Neutrophil (primary cell): ENCODE results near the gene UGGT2.

Experiments used
- H3K27ac ChIP-seq: fragments of 200-600 bp; sonication (generic); 2 replicates; pipeline ENCODE4 v1.5.1; 2016; ENCODE audit warnings: mild to moderate bottlenecking, moderate library complexity
- H3K27me3 ChIP-seq: fragments of 200-600 bp; sonication (generic); 2 replicates; pipeline ENCODE4 v1.6.0; 2016; ENCODE audit warnings: mild to moderate bottlenecking
- H3K36me3 ChIP-seq: fragments of 200-600 bp; sonication (generic); 2 replicates; pipeline ENCODE4 v1.5.1; 2017
- H3K4me1 ChIP-seq, 2 experiments: fragments of 200-600 bp in 1 of 2; sonication (generic) in 1 of 2; 1 replicate in 1 of 2; 2 replicates in 1 of 2; pipeline versions ENCODE4 v1.5.1 to v1.6.1; 2013 to 2016; ENCODE audit warnings: low read depth in 1 of 2, low read length in 1 of 2, mild to moderate bottlenecking in 1 of 2, moderate library complexity in 1 of 2; ENCODE audit not compliant: control insufficient read depth in 1 of 2, insufficient read depth in 1 of 2
- H3K4me3 ChIP-seq, 2 experiments: fragments of 200-600 bp in 1 of 2; sonication (generic) in 1 of 2; 1 replicate in 1 of 2; 2 replicates in 1 of 2; pipeline ENCODE4 v1.5.1; 2013 to 2016; ENCODE audit warnings: low read depth in 1 of 2, low read length in 1 of 2, mild to moderate bottlenecking in 1 of 2, moderate library complexity in 1 of 2
- H3K9me3 ChIP-seq: fragments of 200-600 bp; sonication (generic); 2 replicates; pipeline ENCODE4 v1.5.1; 2016
- TF ChIP-seq, protein P1 (sequence below): fragments of 200-600 bp; sonication (generic); IDR thresholded peaks from 2 replicates; pipeline ENCODE4 v1.5.1; 2016; ENCODE audit warnings: antibody characterized with exemption

UGGT2 gene

DNA sequence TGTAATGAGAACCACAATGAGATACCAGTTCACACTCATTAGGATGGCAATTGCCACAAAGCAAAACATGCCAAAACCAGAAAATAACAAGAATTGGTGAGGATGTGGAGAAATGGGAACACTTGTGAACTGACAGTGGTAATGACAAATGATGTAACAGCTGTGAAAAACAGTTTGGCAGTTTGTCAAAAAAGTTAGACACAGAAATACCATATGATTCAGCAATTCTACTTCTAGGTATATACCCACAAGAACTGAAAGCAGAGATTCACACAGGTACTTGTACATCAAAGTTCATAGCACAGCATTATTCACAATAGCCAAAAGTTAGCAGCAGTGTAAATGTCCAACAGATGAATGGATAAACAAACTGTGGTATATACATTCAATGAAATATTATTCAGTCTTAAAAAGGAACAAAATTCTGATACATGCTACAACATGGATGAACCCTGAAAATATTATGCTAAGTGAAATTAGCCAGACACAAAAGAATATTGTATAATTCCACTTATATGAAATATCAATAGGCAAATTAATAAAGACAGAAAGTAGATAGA lies 96.5 kb downstream of the UGGT2 start:
- H3K4me1 ChIP-seq: no peaks in the 10 kb centered on the region
- no peaks in the 10 kb centered on the region for H3K36me3 ChIP-seq
- TF ChIP-seq, protein P1, sequence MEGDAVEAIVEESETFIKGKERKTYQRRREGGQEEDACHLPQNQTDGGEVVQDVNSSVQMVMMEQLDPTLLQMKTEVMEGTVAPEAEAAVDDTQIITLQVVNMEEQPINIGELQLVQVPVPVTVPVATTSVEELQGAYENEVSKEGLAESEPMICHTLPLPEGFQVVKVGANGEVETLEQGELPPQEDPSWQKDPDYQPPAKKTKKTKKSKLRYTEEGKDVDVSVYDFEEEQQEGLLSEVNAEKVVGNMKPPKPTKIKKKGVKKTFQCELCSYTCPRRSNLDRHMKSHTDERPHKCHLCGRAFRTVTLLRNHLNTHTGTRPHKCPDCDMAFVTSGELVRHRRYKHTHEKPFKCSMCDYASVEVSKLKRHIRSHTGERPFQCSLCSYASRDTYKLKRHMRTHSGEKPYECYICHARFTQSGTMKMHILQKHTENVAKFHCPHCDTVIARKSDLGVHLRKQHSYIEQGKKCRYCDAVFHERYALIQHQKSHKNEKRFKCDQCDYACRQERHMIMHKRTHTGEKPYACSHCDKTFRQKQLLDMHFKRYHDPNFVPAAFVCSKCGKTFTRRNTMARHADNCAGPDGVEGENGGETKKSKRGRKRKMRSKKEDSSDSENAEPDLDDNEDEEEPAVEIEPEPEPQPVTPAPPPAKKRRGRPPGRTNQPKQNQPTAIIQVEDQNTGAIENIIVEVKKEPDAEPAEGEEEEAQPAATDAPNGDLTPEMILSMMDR: no peak
- H3K27me3 ChIP-seq: no peaks in the 10 kb centered on the region
- no peak overlapping the region for H3K4me3 ChIP-seq
- H3K9me3 ChIP-seq: peaks cover 6% of the 10 kb centered on the region
- no peak overlapping the region for H3K27ac ChIP-seq

DNA sequence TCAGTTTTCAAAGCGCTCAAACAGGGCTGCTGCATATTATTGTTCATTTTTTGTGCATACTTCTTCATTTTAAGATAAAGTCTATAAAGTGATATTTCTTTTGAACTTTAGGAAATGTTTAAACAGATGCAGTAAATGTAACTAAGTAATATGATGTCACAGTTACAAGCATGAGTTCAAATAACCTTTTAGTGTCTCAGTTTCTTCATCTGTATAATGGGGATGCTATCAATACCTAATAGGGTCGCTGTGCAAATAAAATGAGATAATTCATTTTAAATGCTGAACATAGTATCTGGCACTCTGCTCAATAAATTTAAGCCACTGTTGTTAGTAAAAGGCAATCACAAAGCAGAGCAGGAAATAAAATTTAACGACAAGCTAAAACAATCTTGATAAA lies 97.5 kb downstream of the UGGT2 start:
- H3K27ac ChIP-seq: no peak overlapping the region
- TF ChIP-seq, protein P1: no peak
- peaks cover 6% of the 10 kb centered on the region for H3K9me3 ChIP-seq
- H3K27me3 ChIP-seq: no peaks in the 10 kb centered on the region
- H3K4me1 ChIP-seq: no peaks in the 10 kb centered on the region
- no peak overlapping the region for H3K4me3 ChIP-seq
- no peaks in the 10 kb centered on the region for H3K36me3 ChIP-seq

DNA sequence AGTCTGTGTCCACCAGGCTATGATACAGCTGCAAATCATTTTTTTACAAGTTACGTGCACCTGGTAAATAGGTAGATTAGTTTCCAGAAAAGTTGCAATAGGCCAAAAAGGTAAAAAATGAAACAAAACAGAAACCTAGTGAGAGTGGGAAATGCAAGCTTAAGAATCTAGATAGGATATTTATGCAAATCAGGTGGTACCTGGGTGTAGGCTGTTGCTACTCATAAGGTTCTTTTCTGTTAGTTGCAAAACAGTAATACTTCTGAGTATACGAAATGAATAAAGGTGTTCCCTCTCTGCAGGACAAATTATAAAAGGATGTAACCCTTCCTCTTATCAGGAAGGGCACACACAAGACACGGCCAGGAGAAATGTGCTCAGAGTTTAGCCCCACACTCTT lies 97.9 kb downstream of the UGGT2 start:
- H3K27ac ChIP-seq: no peak overlapping the region
- no peaks in the 10 kb centered on the region for H3K36me3 ChIP-seq
- no peaks in the 10 kb centered on the region for H3K4me1 ChIP-seq
- peaks cover 6% of the 10 kb centered on the region for H3K9me3 ChIP-seq
- H3K4me3 ChIP-seq: no peak overlapping the region
- TF ChIP-seq, protein P1: no peak
- no peaks in the 10 kb centered on the region for H3K27me3 ChIP-seq

DNA sequence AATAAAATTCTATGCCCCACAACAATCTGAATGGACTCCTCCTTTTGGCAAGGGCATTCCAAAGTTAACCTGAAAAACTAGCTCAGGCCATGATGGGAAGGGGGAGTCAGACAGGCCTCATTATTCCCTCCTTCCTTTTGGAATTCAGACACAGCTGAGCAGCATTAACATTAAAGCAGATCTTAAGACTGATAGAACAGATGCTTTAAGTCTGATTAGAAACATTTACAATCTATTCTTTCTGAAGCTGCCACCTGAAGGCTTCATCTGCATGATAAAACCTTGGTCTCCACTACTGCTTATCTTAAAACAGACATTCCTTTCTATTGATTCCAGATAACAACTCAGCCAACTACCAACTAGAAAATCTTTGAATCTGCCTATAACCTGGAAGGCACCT lies 98.9 kb downstream of the UGGT2 start:
- Histone ChIP-seq H3K4me1 (no peaks in the 10 kb centered on the region), H3K9me3 (peaks cover under 1% of the 10 kb centered on the region), H3K27me3 (no peaks in the 10 kb centered on the region), H3K4me3 (no peak overlapping the region), H3K36me3 (no peaks in the 10 kb centered on the region), H3K27ac (no peak overlapping the region)
- TF ChIP-seq, protein P1: no peak

DNA sequence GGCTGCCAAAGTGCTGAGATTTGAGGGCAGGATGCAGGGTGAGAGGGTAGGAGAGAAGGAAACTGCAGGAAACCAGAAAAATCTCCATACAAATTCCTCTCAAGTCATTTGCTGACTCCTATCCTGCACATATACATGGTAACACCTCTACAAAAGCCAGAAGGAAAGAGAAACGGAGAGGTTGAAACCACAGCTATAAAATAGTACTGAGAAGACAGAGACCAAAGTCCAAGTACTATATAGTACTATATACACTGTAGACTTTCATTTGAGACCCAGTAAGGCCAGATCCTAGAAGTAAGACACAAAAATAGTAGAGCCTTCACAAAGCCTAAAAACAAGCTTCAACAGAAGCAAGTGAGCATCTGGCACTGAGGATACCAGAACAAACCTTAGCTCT lies 103.1 kb downstream of the UGGT2 start:
- no peaks in the 10 kb centered on the region for H3K9me3 ChIP-seq
- H3K4me3 ChIP-seq: no peak overlapping the region
- TF ChIP-seq, protein P1: no peak
- no peaks in the 10 kb centered on the region for H3K27me3 ChIP-seq
- no peak overlapping the region for H3K27ac ChIP-seq
- no peaks in the 10 kb centered on the region for H3K4me1 ChIP-seq
- no peaks in the 10 kb centered on the region for H3K36me3 ChIP-seq

DNA sequence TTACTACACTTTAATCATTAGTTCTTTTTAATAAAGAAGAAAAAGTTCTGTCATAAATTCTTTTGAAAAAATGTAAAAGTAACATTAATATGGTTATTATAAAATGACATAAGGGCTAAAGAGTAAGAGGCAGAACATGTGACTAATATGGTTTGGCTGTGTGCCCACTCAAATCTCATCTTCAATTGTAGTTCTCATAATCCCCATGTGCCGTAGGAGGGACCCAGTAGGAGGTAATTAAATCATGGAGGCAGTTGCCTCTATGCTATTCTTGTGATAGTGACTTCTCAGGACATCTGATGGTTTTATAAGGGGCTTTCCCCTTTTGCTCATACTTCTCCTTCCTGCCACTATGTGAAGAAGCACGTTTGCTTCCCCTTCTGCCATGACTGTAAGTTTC lies 104.5 kb downstream of the UGGT2 start:
- Histone ChIP-seq H3K4me3 (no peak overlapping the region), H3K27me3 (no peaks in the 10 kb centered on the region), H3K9me3 (no peaks in the 10 kb centered on the region), H3K27ac (no peak overlapping the region), H3K36me3 (no peaks in the 10 kb centered on the region), H3K4me1 (no peaks in the 10 kb centered on the region)
- TF ChIP-seq, protein P1: no peak
